ENCODE measurements around the gene NRCAM.

The NRCAM gene

GRCh38 chr7:108225531-108226181 lies 230.6 kb downstream of the NRCAM start:
- in situ Hi-C loops (cut with MboI; ENCODE audit: low sequenced_read_pairs): no loop called here

- in situ Hi-C loops (cut with MboI; ENCODE audit: low sequenced_read_pairs): no loop called here
Measured at GRCh38 chr7:108224387-108224786, 231.8 kb downstream of the NRCAM start.

- in situ Hi-C loops (cut with MboI; ENCODE audit: low sequenced_read_pairs): no loop called here
Measured at GRCh38 chr7:108222236-108222892, 233.9 kb downstream of the NRCAM start.

- in situ Hi-C loops (cut with MboI; ENCODE audit: low sequenced_read_pairs): no loop called here
Measured at GRCh38 chr7:108211382-108212201, 244.6 kb downstream of the NRCAM start.

GRCh38 chr7:108210796-108211195 lies 245.4 kb downstream of the NRCAM start:
- in situ Hi-C loops (cut with MboI; ENCODE audit: low sequenced_read_pairs): no loop called here

- in situ Hi-C loops (cut with MboI; ENCODE audit: low sequenced_read_pairs): no loop called here
Measured at GRCh38 chr7:108205311-108205710, 250.9 kb downstream of the NRCAM start.

GRCh38 chr7:108204281-108204796 lies 251.9 kb downstream of the NRCAM start:
- in situ Hi-C loops (cut with MboI; ENCODE audit: low sequenced_read_pairs): no loop called here

GRCh38 chr7:108203537-108203936 lies 252.7 kb downstream of the NRCAM start:
- in situ Hi-C loops (cut with MboI; ENCODE audit: low sequenced_read_pairs): no loop called here

GRCh38 chr7:108202743-108203142 lies 253.5 kb downstream of the NRCAM start:
- in situ Hi-C loops (cut with MboI; ENCODE audit: low sequenced_read_pairs): no loop called here

GRCh38 chr7:108201766-108202165 lies 254.5 kb downstream of the NRCAM start:
- in situ Hi-C loops (cut with MboI; ENCODE audit: low sequenced_read_pairs): no loop called here

GRCh38 chr7:108200326-108200725 lies 255.9 kb downstream of the NRCAM start:
- in situ Hi-C loops (cut with MboI; ENCODE audit: low sequenced_read_pairs): no loop called here

GRCh38 chr7:108197371-108198091 lies 258.7 kb downstream of the NRCAM start:
- in situ Hi-C loops (cut with MboI; ENCODE audit: low sequenced_read_pairs): loop anchor here (25.0 kb wide), 1 partner anchor 290 kb away; no protein-coding TSS in a partner anchor

GRCh38 chr7:108196004-108196403 lies 260.2 kb downstream of the NRCAM start:
- in situ Hi-C loops (cut with MboI; ENCODE audit: low sequenced_read_pairs): loop anchor here (25.0 kb wide), 1 partner anchor 291 kb away; no protein-coding TSS in a partner anchor

- in situ Hi-C loops (cut with MboI; ENCODE audit: low sequenced_read_pairs): loop anchor here (25.0 kb wide), 1 partner anchor 293 kb away; no protein-coding TSS in a partner anchor
Measured at GRCh38 chr7:108193594-108194498, 262.4 kb downstream of the NRCAM start.

- in situ Hi-C loops (cut with MboI; ENCODE audit: low sequenced_read_pairs): loop anchor here (25.0 kb wide), 1 partner anchor 296 kb away; no protein-coding TSS in a partner anchor
Measured at GRCh38 chr7:108190891-108191290, 265.3 kb downstream of the NRCAM start.

GRCh38 chr7:108189733-108190388 lies 266.4 kb downstream of the NRCAM start:
- in situ Hi-C loops (cut with MboI; ENCODE audit: low sequenced_read_pairs): loop anchor here (25.0 kb wide), 1 partner anchor 297 kb away; no protein-coding TSS in a partner anchor

- in situ Hi-C loops (cut with MboI; ENCODE audit: low sequenced_read_pairs): loop anchor here (25.0 kb wide), 1 partner anchor 299 kb away; no protein-coding TSS in a partner anchor
Measured at GRCh38 chr7:108188724-108189123, 267.5 kb downstream of the NRCAM start.

GRCh38 chr7:108181073-108181985 lies 274.9 kb downstream of the NRCAM start:
- in situ Hi-C loops (cut with MboI; ENCODE audit: low sequenced_read_pairs): loop anchor here (25.0 kb wide), 1 partner anchor 306 kb away; no protein-coding TSS in a partner anchor

Data from HL-60/S4 treated with phorbol 12-myristate 13-acetate at 8.2 ng/mL for 4 days and 3 days (cell line).